ENCODE results near the gene COL23A1.
"Not testable (repeated sequence)": the region's sequence is repeated elsewhere in the genome, so short reads cannot be mapped to it uniquely, and the experiment has no call there.

Gene COL23A1

GRCh38 chr5:178204935-178205748 lies 385.1 kb downstream of the COL23A1 start:
- DNase-seq (ENCODE audit: low spot score) (peak; percentile 31), FAIRE-seq (no peak)

- FAIRE-seq = peak; percentile 17
- DNase-seq (ENCODE audit: low spot score) = peak; percentile 90
Measured at GRCh38 chr5:178204182-178204934, 385.8 kb downstream of the COL23A1 start, which contains the start of gene HNRNPAB. TSS of gene HNRNPAB (plus strand) at chr5:178204533. CDS start at chr5:178204838, 305 bp downstream.

GRCh38 chr5:178203670-178204181 lies 386.5 kb downstream of the COL23A1 start:
- DNase-seq (ENCODE audit: low spot score) (no peak), FAIRE-seq (no peak)

- FAIRE-seq = no peak
Measured at GRCh38 chr5:178202541-178202940, 387.7 kb downstream of the COL23A1 start.

GRCh38 chr5:178201927-178202235 lies 388.3 kb downstream of the COL23A1 start:
- FAIRE-seq (no peak), DNase-seq (ENCODE audit: low spot score) (peak; percentile 39)

More at GRCh38 chr5:178202541-178202940, 387.7 kb downstream of the COL23A1 start:
- DNase-seq (ENCODE audit: low spot score) = no peak

- no peak for DNase-seq (ENCODE audit: low spot score)
- no peak for FAIRE-seq
Measured at GRCh38 chr5:178201221-178201926, 388.8 kb downstream of the COL23A1 start.

GRCh38 chr5:178199581-178200434 lies 390.4 kb downstream of the COL23A1 start:
- DNase-seq (ENCODE audit: low spot score) (no peak), FAIRE-seq (no peak)

- FAIRE-seq = no peak
- DNase-seq (ENCODE audit: low spot score) = no peak
Measured at GRCh38 chr5:178198706-178199105, 391.5 kb downstream of the COL23A1 start.

GRCh38 chr5:178198151-178198550 lies 392.0 kb downstream of the COL23A1 start:
- not testable (repeated sequence) for DNase-seq (ENCODE audit: low spot score); FAIRE-seq

GRCh38 chr5:178196986-178197385 lies 393.2 kb downstream of the COL23A1 start:
- FAIRE-seq (no peak), DNase-seq (ENCODE audit: low spot score) (no peak)

GRCh38 chr5:178196281-178196812 lies 393.8 kb downstream of the COL23A1 start:
- FAIRE-seq (no peak), DNase-seq (ENCODE audit: low spot score) (no peak)

- DNase-seq (ENCODE audit: low spot score) = no peak
- no peak for FAIRE-seq
Measured at GRCh38 chr5:178194026-178194425, 396.2 kb downstream of the COL23A1 start.

GRCh38 chr5:178193251-178193809 lies 396.9 kb downstream of the COL23A1 start:
- DNase-seq (ENCODE audit: low spot score) = no peak
- FAIRE-seq = no peak

GRCh38 chr5:178192787-178193186 lies 397.4 kb downstream of the COL23A1 start:
- DNase-seq (ENCODE audit: low spot score) (no peak), FAIRE-seq (no peak)

- FAIRE-seq (no peak), DNase-seq (ENCODE audit: low spot score) (no peak)
Measured at GRCh38 chr5:178192244-178192643, 397.9 kb downstream of the COL23A1 start.

GRCh38 chr5:178191661-178192060 lies 398.5 kb downstream of the COL23A1 start:
- no peak for DNase-seq (ENCODE audit: low spot score)
- no peak for FAIRE-seq

GRCh38 chr5:178189433-178189832 lies 400.8 kb downstream of the COL23A1 start:
- FAIRE-seq = no peak
- no peak for DNase-seq (ENCODE audit: low spot score)

Measured in RCC 7860 (cell line).